ENCODE measurements around the gene SOCS3.
A peak's percentile ranks its signal among the peaks of the same experiment; 100 is the strongest.

The SOCS3 gene

GRCh38 chr17:78359997-78360370, at the start of gene SOCS3:
Gene SOCS3, minus strand, starts transcription at chr17:78360077. Its CDS starts 982 bp downstream, at chr17:78359095.
- Mint-ChIP-seq H3K4me3 (peak within 1 kb of the TSS; percentile 88 to 91), H3K27me3 (peaks cover 35% of the 10 kb centered on the region), H3K27ac (peak within 1 kb of the TSS in 1 of 2 donors; percentile 91), H3K4me1 (peaks cover 62% of the 10 kb centered on the region), H3K9me3 (no peaks in the 10 kb centered on the region)
- ATAC-seq (peak; percentile 75), DNase-seq (peak; percentile 98 to 99)

GRCh38 chr17:78409191-78409928, 49.5 kb upstream of the SOCS3 start:
- ATAC-seq = no peak
- H3K4me3 Mint-ChIP-seq = no peak overlapping the region
- H3K4me1 Mint-ChIP-seq = peaks cover 72% of the 10 kb centered on the region
- H3K27me3 Mint-ChIP-seq = no peaks in the 10 kb centered on the region
- H3K27ac Mint-ChIP-seq = no peak overlapping the region
- DNase-seq = no peak
- H3K9me3 Mint-ChIP-seq = no peaks in the 10 kb centered on the region

- peak overlapping the region in 1 of 2 donors; percentile 33 for H3K27ac Mint-ChIP-seq
- DNase-seq (no peak), ATAC-seq (no peak)
- H3K4me1 Mint-ChIP-seq = peaks cover 64% of the 10 kb centered on the region
- no peaks in the 10 kb centered on the region for H3K27me3 Mint-ChIP-seq
- no peak overlapping the region for H3K4me3 Mint-ChIP-seq
- H3K9me3 Mint-ChIP-seq = no peaks in the 10 kb centered on the region
Observed at GRCh38 chr17:78408476-78409050, 48.7 kb upstream of the SOCS3 start.

GRCh38 chr17:78407387-78408000, 47.6 kb upstream of the SOCS3 start:
- no peak for ATAC-seq
- DNase-seq = no peak
- Mint-ChIP-seq H3K27me3 (no peaks in the 10 kb centered on the region), H3K27ac (peak overlapping the region; percentile 27 to 61), H3K4me1 (peaks cover 53% of the 10 kb centered on the region), H3K9me3 (no peaks in the 10 kb centered on the region), H3K4me3 (no peak overlapping the region)

GRCh38 chr17:78406920-78407319, 47.0 kb upstream of the SOCS3 start:
- Mint-ChIP-seq H3K27ac (peak overlapping the region; percentile 57 to 81), H3K27me3 (no peaks in the 10 kb centered on the region), H3K4me3 (no peak overlapping the region), H3K4me1 (peaks cover 47% of the 10 kb centered on the region), H3K9me3 (no peaks in the 10 kb centered on the region)
- no peak for DNase-seq
- no peak for ATAC-seq

- Mint-ChIP-seq H3K9me3 (no peaks in the 10 kb centered on the region), H3K4me1 (peaks cover 42% of the 10 kb centered on the region), H3K27me3 (no peaks in the 10 kb centered on the region), H3K4me3 (no peak overlapping the region), H3K27ac (peak overlapping the region in 1 of 2 donors; percentile 57)
- ATAC-seq (no peak), DNase-seq (no peak)
Observed at GRCh38 chr17:78406396-78406795, 46.5 kb upstream of the SOCS3 start.

- Mint-ChIP-seq H3K4me3 (no peak overlapping the region), H3K27ac (peak overlapping the region in 1 of 2 donors; percentile 31), H3K9me3 (no peaks in the 10 kb centered on the region), H3K4me1 (peaks cover 29% of the 10 kb centered on the region), H3K27me3 (no peaks in the 10 kb centered on the region)
- DNase-seq (no peak), ATAC-seq (no peak)
Observed at GRCh38 chr17:78403822-78404221, 43.9 kb upstream of the SOCS3 start.

GRCh38 chr17:78401891-78402290, 42.0 kb upstream of the SOCS3 start:
- no peak for DNase-seq

GRCh38 chr17:78401246-78401645, 41.4 kb upstream of the SOCS3 start:
- H3K27ac Mint-ChIP-seq = peak overlapping the region in 1 of 2 donors; percentile 29
- no peak for ATAC-seq

More at GRCh38 chr17:78401891-78402290, 42.0 kb upstream of the SOCS3 start:
- H3K4me1 Mint-ChIP-seq = peaks cover 14% of the 10 kb centered on the region
- H3K27ac Mint-ChIP-seq = peak overlapping the region in 1 of 2 donors; percentile 29
- no peak overlapping the region for H3K4me3 Mint-ChIP-seq
- ATAC-seq = no peak
- no peaks in the 10 kb centered on the region for H3K9me3 Mint-ChIP-seq
- no peaks in the 10 kb centered on the region for H3K27me3 Mint-ChIP-seq

GRCh38 chr17:78400581-78401240, 40.8 kb upstream of the SOCS3 start:
- Mint-ChIP-seq H3K4me1 (peaks cover 4% of the 10 kb centered on the region), H3K27ac (peak overlapping the region in 1 of 2 donors; percentile 20), H3K27me3 (no peaks in the 10 kb centered on the region), H3K4me3 (no peak overlapping the region), H3K9me3 (no peaks in the 10 kb centered on the region)
- ATAC-seq (no peak), DNase-seq (no peak)

More at GRCh38 chr17:78401246-78401645, 41.4 kb upstream of the SOCS3 start:
- Mint-ChIP-seq H3K4me1 (peaks cover 7% of the 10 kb centered on the region), H3K4me3 (no peak overlapping the region), H3K9me3 (no peaks in the 10 kb centered on the region), H3K27me3 (no peaks in the 10 kb centered on the region)
- DNase-seq = no peak

- Mint-ChIP-seq H3K4me3 (no peak overlapping the region), H3K27me3 (no peaks in the 10 kb centered on the region), H3K4me1 (no peaks in the 10 kb centered on the region), H3K9me3 (no peaks in the 10 kb centered on the region), H3K27ac (no peak overlapping the region)
- DNase-seq (no peak), ATAC-seq (no peak)
Observed at GRCh38 chr17:78399693-78400144, 39.8 kb upstream of the SOCS3 start.

GRCh38 chr17:78399028-78399692, 39.3 kb upstream of the SOCS3 start:
- DNase-seq (no peak), ATAC-seq (no peak)
- Mint-ChIP-seq H3K4me3 (no peak overlapping the region), H3K27me3 (no peaks in the 10 kb centered on the region), H3K27ac (peak overlapping the region in 1 of 2 donors; percentile 42), H3K9me3 (no peaks in the 10 kb centered on the region), H3K4me1 (no peaks in the 10 kb centered on the region)

GRCh38 chr17:78398390-78398789, 38.5 kb upstream of the SOCS3 start:
- no peak for ATAC-seq
- no peak overlapping the region for H3K4me3 Mint-ChIP-seq
- DNase-seq = no peak
- no peaks in the 10 kb centered on the region for H3K9me3 Mint-ChIP-seq
- H3K4me1 Mint-ChIP-seq = no peaks in the 10 kb centered on the region
- no peak overlapping the region for H3K27ac Mint-ChIP-seq
- no peaks in the 10 kb centered on the region for H3K27me3 Mint-ChIP-seq

GRCh38 chr17:78397681-78398101, 37.8 kb upstream of the SOCS3 start:
- Mint-ChIP-seq H3K27ac (no peak overlapping the region), H3K4me1 (no peaks in the 10 kb centered on the region), H3K27me3 (no peaks in the 10 kb centered on the region), H3K4me3 (no peak overlapping the region), H3K9me3 (no peaks in the 10 kb centered on the region)
- no peak for ATAC-seq
- no peak for DNase-seq
